Measurements from ENCODE around the gene NEB.
"Not testable (repeated sequence)": the region's sequence is repeated elsewhere in the genome, so short reads cannot be mapped to it uniquely, and the experiment has no call there.

Gene NEB

DNA sequence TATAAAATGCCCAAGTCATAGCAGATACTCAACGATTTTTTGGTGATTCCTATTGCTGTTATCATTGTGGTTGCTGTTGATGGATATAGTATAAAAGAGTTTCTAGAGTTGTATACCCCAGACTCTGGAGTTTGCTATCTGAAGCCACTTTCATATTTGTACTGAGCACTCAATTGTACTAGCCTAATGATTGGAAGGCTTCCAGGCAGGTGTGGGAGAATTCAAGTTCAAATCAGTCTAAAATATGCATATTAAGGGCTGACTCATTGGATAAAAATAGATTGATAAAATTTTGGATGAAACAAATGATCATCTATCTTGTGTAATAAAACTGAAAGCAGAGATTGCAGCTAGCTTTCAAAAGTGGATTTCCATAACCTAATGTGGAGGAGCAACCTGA is 122.9 kb downstream of the NEB start:
- DNase-seq (ENCODE audit: low read depth): no peak

DNA sequence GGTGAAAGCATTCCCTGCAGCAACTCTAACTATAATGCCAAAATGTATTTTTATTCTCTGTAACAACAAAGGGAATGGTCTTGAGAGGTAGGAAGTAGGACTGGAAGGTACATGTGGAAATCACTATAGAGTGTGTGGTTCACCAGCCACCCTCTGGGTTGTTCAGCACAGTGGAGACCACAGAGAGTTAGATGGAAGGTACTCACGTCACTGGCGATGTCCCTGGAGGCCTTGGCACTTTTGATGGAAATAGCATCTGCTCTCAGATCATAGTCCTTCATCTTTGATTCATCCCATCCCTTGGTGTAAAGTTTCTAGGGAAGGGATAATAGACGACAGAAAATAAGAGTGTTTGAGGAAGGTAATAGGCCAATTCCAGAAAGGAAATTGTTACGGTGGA is 124.0 kb downstream of the NEB start:
- DNase-seq (ENCODE audit: low read depth): no peak

DNA sequence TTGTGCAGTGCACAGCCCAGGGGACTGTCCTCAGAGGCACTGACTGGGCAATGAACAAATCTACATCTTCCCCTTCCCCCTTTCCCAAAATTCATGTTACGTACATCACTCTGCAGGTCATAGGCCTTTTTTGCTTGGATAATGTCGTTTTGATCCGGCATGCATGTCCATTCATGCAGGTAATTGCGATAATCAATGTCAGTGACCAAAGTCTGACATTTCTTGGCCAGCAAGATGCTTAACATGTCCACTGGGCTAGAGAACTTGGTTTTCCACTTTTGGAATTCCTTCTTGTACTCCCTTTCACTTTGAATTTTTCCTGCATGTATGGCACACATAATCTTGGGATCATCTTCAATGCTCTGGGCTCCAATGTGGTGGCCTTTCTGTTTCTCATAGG is 124.6 kb downstream of the NEB start:
- no peak for DNase-seq (ENCODE audit: low read depth)

DNA sequence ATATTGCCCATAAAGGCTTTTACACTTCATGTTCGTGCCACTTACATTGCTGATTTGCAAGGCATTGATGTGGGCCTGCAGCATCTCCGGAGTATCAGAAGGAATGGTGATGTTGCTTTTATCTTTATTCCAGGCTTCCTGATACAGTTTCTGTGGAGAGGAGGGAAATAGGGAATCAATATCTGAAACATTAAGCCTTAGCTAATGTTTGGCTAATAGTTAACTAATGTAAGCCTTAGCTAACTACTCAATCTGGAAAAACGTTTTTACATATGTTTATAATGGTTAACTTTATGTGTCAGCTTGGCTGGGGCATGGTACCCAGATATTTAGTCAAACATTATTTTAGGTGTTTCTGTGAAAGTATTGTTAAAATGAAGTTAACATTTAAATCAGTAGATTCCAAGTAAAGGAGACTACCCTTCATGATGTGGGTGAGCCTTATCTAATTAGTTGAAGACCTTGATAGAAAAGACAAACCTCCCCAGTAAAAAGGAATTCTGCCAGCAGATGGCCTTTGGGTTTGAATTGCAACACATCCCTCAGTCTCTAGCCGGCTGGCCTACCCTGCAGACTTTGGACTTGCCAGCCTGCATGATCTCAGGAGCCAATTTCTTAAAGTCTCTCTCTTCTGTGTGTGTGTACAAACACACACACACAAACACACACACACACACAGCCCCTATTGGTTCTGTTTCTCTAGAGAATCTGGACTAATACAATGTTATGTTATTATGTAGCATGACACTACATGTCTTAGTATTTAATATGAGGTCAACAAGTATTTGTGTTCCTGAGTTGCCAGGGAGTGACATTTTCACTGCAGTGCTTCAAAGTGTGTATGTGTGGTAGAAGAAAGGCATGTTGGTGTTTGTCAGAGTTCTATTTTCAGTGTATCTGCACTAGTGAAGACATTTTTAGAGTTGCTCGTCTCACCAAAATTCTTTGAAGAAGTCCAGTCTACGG is 126.5 kb downstream of the NEB start:
- not testable (repeated sequence) for DNase-seq (ENCODE audit: low read depth)

DNA sequence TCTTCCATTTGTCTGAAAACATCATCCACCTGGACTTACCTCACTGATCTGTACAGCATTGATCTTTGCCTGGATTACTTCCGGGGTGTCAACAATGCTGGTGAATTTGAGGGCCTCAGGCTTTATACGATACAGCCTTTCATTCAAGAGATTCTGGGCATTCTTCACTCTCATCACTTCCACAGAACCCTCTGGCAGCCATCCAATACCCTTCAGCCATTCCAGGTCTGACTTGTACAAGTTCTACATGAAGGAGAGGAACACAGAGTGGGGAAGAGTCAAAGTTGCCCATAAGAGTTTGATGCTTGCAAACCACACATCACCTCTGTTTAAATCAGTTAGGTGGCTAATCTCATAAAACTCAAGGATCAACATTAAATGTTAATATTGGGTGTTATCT is 130.7 kb downstream of the NEB start:
- DNase-seq (ENCODE audit: low read depth): not testable (repeated sequence)

DNA sequence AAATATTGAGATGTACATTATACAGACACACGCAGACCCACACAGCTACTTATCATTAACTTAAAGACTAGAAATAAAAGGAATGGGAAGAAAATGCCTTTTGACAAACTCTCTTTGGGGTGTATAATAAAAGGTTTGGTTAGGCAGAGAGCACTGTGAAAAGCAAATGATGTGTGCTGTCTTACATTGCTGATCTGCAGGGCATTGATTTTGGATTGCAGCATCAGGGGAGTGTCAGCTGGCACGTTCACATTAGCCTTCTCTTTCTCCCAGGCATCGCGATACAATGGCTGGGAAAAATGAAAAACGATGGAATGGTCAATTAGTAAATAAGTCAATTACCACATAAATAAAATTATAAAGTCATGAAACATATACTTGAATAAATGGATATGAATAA is 131.9 kb downstream of the NEB start:
- not testable (repeated sequence) for DNase-seq (ENCODE audit: low read depth)

DNA sequence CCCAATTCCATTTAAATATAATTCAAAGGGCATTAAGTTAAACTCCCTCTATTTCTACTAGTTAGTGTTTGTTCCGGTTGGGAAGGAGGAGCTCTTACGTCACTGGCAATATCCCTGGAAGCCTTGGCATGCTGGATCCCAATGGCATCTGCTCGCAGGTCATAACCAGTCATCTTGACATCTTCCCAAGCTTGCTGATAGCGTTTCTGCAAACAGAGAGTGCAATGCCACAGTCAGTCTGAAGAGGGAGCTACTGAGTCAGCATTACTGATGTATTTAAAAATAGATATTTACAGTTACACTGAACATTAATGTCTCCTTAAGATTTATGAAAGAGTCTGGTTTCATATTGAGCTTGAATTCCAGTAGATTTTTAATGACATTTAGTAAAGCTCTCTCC is 132.5 kb downstream of the NEB start:
- DNase-seq (ENCODE audit: low read depth): not testable (repeated sequence)

DNA sequence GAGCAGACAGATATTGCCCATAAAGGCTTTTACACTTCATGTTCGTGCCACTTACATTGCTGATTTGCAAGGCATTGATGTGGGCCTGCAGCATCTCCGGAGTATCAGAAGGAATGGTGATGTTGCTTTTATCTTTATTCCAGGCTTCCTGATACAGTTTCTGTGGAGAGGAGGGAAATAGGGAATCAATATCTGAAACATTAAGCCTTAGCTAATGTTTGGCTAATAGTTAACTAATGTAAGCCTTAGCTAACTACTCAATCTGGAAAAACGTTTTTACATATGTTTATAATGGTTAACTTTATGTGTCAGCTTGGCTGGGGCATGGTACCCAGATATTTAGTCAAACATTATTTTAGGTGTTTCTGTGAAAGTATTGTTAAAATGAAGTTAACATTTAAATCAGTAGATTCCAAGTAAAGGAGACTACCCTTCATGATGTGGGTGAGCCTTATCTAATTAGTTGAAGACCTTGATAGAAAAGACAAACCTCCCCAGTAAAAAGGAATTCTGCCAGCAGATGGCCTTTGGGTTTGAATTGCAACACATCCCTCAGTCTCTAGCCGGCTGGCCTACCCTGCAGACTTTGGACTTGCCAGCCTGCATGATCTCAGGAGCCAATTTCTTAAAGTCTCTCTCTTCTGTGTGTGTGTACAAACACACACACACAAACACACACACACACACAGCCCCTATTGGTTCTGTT is 137.2 kb downstream of the NEB start:
- DNase-seq (ENCODE audit: low read depth): not testable (repeated sequence)

DNA sequence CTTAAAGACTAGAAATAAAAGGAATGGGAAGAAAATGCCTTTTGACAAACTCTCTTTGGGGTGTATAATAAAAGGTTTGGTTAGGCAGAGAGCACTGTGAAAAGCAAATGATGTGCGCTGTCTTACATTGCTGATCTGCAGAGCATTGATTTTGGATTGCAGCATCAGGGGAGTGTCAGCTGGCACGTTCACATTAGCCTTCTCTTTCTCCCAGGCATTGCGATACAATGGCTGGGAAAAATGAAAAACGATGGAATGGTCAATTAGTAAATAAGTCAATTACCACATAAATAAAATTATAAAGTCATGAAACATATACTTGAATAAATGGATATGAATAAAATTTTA is 142.4 kb downstream of the NEB start:
- not testable (repeated sequence) for DNase-seq (ENCODE audit: low read depth)

DNA sequence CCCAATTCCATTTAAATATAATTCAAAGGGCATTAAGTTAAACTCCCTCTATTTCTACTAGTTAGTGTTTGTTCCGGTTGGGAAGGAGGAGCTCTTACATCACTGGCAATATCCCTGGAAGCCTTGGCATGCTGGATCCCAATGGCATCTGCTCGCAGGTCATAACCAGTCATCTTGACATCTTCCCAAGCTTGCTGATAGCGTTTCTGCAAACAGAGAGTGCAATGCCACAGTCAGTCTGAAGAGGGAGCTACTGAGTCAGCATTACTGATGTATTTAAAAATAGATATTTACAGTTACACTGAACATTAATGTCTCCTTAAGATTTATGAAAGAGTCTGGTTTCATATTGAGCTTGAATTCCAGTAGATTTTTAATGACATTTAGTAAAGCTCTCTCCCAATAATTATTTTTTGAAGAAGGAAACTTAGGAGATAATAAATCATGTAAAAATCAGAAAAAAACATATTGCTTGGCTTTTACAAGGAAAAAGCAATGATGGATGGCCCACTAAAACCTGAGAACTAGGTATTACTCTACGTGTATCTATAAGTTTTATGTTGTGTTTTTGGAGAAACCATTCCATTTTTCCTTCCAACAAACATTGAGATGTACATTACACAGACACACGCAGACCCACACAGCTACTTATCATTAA is 142.9 kb downstream of the NEB start:
- DNase-seq (ENCODE audit: low read depth): not testable (repeated sequence)

DNA sequence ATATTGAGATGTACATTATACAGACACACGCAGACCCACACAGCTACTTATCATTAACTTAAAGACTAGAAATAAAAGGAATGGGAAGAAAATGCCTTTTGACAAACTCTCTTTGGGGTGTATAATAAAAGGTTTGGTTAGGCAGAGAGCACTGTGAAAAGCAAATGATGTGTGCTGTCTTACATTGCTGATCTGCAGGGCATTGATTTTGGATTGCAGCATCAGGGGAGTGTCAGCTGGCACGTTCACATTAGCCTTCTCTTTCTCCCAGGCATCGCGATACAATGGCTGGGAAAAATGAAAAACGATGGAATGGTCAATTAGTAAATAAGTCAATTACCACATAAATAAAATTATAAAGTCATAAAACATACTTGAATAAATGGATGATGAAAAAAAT is 153.0 kb downstream of the NEB start:
- not testable (repeated sequence) for DNase-seq (ENCODE audit: low read depth)

DNA sequence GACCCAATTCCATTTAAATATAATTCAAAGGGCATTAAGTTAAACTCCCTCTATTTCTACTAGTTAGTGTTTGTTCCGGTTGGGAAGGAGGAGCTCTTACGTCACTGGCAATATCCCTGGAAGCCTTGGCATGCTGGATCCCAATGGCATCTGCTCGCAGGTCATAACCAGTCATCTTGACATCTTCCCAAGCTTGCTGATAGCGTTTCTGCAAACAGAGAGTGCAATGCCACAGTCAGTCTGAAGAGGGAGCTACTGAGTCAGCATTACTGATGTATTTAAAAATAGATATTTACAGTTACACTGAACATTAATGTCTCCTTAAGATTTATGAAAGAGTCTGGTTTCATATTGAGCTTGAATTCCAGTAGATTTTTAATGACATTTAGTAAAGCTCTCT is 153.6 kb downstream of the NEB start:
- DNase-seq (ENCODE audit: low read depth): not testable (repeated sequence)

DNA sequence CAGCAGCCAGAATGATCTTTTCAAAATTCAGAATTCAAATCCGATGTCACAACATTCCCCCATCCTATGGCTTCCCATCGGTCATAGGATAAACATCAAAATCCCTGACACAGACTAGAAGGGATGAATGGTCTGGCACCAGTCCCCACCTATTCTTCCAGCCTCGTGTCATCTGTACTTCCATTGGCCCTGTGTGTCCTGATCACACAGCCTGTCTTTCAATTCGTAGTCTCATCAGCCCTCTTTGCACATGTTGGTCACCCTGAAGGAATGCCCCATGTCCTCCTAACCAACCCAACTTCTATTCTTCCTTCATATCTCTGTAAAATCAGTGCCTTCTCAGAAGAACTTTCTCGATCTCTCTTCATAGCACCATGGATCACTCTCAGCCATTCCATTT is 157.2 kb downstream of the NEB start:
- no peak for DNase-seq (ENCODE audit: low read depth)

DNA sequence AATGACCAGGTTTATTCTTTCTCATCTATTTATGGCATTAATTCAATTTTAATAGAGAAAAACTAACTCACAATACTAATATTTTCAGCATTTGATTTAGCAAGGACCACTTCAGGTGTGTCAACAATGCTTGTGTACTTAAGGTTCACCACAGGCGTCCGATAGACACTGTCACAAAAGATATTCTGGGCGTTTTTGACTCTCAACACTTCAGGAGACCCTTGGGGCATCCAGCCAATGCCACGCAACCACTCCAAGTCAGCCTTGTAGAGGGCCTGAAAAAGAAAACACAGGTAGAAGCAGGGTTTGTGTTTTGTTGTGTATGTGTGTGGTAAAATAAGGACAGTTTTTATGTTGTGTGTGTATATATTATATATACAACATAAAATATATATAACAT is 158.2 kb downstream of the NEB start:
- no peak for DNase-seq (ENCODE audit: low read depth)

DNA sequence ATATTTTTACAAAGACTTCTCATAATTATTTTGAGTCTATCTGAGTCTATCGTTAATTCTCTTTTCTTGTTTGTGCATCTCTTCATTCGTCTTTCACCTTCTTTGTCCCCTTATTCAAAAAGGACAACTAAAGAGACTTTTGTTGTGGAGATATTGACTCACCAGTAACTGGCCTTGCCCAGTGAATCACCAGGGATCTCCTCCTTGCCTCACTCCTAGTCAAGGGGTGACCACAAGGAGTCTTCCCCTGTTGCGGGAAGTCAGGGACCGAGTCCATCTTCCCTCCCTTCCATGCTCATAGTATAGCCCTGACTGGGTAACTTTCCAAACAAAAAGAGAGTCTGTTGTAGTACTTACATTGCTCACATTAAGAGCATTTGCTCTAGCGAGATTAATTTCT is 158.9 kb downstream of the NEB start:
- DNase-seq (ENCODE audit: low read depth): no peak

DNA sequence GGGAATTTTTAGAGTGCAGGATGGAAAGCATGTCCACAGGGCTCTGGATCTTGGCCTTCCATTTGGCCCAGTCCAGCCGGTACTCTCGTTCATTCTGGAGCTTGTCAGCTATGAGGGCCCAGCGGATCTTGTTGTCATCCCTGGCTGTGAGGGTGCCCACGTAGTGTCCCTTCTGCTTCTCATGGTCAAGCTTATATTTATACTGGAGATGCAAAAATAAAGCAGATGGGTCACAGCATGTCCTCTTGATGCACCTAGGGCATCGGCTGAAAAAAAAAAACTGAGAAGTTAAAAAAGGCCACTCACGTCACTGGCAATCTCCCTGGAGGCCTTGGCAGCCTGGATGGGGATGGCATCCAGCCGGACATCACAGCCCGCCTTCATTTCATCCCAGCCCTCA is 164.1 kb downstream of the NEB start:
- no peak for DNase-seq (ENCODE audit: low read depth)

DNA sequence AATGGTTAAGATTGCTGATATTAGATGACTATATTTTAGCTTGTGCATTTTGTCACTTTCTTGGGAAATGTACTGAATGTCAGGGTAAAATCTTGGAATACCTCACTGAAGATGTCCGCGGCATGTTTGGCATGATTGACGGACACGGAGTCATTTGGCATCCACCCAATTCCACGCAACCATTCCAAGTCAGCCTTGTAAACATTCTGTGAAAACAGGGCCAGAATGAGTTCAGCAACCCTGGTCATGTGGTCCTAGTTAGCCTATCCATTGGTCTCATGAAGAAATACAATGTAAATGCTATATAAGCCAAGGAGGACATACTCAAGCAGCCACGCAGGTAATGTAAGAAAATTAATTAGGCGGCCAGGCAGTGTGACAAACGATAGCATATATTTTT is 165.1 kb downstream of the NEB start:
- DNase-seq (ENCODE audit: low read depth): no peak

DNA sequence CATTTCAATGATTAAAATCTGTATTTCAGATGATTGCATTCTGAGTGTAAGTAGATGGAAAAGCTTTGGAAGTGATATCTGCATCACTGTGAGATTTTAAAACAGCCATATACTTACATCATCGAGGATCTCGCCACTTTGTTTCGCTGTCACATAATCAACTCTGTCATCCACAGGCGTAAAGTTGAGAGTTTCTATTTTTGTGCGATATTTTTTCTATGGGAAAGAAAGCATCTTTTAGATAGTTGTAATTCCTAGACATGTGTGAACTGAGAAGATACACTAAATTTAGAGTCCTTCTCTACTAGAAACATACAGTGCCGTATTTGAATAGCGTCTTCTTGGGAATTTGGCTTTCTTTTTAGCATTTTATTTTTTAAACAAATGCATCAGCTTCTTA is 165.8 kb downstream of the NEB start:
- no peak for DNase-seq (ENCODE audit: low read depth)

DNA sequence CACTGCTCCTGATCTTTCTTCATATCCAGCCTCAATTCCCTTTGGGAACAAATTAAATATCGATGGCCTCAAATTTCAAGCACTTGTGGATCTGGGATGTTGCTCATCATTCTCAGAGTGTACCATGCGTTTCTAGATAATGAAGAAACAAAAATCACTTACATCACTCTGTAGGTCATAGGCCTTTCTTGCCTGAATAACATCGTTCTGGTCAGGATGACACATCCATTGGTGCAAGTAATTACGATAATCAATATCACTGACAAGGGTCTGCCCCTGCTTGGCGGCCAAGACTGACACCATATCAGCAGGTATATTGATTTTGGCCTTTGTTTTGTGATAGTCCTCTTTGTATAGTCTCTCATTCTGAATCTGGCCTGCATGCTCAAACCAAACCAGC is 167.3 kb downstream of the NEB start:
- DNase-seq (ENCODE audit: low read depth): no peak

DNA sequence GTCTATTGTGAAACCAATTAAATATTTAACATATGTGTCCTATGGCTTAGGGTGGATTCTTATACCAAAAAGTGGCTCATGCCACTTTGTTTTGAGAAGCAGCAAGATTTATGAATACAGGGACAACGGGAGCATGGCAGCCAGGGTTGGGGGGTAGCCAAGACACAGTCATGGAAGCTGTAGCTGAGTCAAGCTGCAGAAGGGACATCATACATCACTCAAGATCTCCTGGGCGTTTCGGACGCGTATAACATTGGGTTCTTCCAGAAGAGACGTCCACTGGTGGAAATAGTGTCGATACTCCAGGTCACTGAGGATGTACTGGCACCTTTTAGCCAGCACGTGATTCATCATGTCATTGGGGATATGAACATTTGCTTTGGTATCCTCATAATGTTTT is 171.9 kb downstream of the NEB start:
- DNase-seq (ENCODE audit: low read depth): no peak

DNA sequence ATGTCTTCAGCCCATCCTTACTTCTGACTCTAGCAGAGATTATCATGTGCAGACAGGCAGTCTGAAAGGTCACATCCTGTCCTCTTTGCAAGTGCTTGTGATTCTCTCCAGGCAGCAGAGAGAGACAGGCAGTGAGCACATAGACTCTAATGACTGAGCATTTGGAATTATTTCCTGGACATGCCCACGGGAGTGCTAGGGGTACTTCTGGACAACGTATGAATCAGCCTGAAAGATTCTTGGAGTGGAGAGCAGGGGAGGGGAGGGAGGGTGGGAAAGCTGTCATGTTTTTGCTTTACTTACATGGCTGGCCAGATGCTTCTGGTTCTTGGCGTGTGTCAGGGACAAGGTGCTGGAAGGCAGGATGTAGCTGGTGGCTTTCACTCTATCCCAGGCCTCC is 174.0 kb downstream of the NEB start:
- DNase-seq (ENCODE audit: low read depth): no peak

DNA sequence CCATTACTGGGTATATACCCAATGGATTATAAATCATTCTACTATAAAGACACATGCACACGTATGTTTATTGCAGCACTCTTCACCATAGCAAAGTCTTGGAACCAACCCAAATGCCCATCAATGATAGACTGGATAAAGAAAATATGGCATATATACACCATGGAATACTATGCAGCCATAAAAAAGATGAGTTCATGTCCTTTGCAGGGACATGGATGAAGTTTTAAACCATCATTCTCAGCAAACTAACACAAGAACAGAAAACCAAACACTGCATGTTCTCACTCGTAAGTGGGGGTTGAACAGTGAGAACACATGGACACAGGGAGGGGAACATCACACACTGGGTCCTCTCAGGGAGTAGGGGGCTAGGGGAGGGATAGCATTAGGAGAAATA is 174.8 kb downstream of the NEB start:
- not testable (repeated sequence) for DNase-seq (ENCODE audit: low read depth)

DNA sequence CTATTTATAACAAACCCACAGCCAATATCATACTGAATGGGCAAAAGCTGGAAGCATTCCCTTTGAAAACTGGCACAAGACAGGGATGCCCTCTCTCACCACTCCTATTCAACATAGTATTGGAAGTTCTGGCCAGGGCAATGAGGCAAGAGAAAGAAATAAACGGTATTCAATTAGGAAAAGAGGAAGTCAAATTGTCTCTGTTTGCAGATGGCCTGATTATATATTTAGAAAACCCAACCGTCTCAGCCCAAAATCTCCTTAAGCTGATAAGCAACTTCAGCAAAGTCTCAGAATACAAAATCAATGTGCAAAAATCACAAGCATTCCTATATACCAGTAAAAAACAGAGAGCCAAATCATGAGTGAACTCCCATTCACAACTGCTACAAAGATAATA is 176.4 kb downstream of the NEB start:
- DNase-seq (ENCODE audit: low read depth): not testable (repeated sequence)
